HT-29 (cell line): ENCODE data around the gene PDE10A. TPM values are rescaled to one million over a fixed set of nuclear protein-coding genes. Genes with fewer than 3 reads are reported as not detected.
A peak's percentile ranks its signal among the peaks of the same experiment; 100 is the strongest.
"Not testable (repeated sequence)": the region's sequence is repeated elsewhere in the genome, so short reads cannot be mapped to it uniquely, and the experiment has no call there.

ENCODE experiments used
- DNase-seq: peaks from one replicate; pipeline ENCODE4 v3.0.0-alpha.2; 2015; ENCODE audit warnings: low spot score
- total RNA-seq: library from RNA; depleted of rRNA; stranded (reverse); fragments of >200 nt; shearing (Covaris generic); gene quantifications from 2 replicates; pipeline ENCODE4 v1.2.3, GENCODE V29; 2014

PDE10A gene
- total RNA-seq, 1 experiment from 2014 or later = 16.9 TPM

DNA sequence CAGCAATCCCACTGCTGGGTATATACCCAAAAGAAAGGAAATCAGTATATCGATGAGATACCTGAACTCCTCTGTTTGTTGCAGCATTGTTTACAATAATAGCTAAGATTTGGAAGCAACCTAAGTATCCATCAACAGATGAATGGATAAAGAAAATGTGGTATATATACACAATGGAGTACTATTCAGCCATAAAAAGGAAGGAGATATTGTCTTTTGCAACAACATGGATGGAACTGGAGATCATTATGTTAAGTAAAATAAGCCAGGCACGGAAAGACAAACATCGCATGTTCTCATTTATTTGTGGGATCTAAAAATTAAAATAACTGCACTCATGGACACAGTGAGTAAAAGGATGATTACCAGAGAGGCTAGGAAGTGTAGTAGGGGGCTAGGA lies 108.4 kb downstream of the PDE10A start:
- DNase-seq = not testable (repeated sequence)

- no peak for DNase-seq
These were observed 110.7 kb downstream of the PDE10A start for GRCh38 chr6:165552248-165552736.

DNA sequence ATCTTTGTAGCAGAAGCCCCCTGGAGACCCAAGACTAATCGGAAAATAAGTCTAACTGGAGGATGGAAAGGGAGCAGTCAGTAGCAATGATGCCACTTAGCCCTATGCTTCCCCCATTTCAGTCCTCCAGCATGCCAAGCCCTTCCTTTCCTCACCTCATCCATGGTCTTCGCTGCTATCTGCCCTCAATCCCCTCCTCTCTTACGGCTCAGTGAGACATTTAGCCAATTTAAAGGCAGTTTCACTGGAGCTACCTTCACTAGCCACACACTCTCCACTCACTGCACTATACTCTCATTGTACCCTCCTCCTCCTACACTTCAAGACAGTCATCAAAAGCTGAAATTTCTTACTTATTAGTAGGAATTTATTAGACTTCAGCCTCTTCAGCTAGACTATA lies 111.2 kb downstream of the PDE10A start:
- DNase-seq = no peak

- no peak for DNase-seq
These were observed 114.6 kb downstream of the PDE10A start for GRCh38 chr6:165548450-165548849.

DNA sequence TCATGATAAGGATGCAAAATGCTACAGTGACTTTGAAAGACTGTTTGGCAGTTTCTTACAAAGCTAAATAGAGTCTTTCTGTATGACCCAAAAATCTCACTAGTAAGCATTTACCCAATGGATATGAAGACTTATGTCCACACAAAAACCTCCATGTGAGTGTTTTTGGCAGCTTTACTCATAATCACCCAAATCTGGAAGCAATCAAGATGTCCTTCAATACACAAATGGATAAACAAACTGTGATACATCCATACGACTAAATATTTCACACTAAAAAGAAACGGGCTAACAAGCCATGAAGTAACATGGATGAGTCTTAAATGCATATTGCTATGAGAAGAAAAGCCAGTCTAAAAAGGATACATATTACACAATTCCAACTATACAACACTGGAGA lies 117.2 kb downstream of the PDE10A start:
- DNase-seq = no peak

- no peak for DNase-seq
These were observed 119.3 kb downstream of the PDE10A start for GRCh38 chr6:165543781-165544180.

DNA sequence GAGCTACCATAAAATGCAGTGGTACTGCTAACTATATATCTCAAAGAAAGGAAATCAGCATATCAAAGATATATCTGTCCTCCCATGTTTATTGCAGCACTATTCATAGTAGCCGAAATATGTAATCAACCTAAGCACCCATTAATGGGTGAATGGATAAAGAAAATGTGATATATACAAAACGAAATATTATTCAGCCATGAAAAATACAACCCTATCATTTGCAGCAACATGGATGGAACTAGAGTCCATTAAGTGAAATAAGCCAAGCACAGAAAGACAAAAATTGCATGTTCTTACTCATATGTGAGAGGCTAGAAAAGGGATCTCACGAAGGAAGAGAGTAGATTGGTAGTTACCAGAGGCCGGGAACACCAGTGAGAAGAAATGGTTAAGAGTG lies 126.1 kb downstream of the PDE10A start:
- DNase-seq = no peak

- no peak for DNase-seq
These were observed 143.7 kb downstream of the PDE10A start for GRCh38 chr6:165519316-165519715.

GRCh38 chr6:165515963-165516624 lies 146.9 kb downstream of the PDE10A start:
- peak; percentile 73 for DNase-seq

DNA sequence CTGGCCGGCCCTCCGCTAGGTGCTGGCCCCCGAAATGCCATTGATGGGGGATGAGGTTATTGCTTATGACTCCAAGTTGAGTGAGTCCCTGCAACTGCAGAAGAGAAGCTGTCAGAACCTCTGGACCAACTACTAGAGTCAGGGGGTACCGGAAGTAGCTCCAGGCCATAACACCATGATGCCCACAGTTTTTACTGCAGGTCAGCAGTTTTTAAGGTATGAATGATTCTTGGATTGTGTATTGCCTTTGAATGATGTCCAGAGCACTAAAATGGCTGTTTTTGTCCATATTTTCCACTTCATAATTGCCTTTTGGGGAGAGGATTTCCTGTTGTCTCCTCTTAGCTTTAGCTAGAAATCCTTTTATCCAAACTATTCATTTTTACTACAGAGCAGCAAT lies 148.4 kb downstream of the PDE10A start:
- DNase-seq = no peak

- no peak for DNase-seq
These were observed 151.2 kb downstream of the PDE10A start for GRCh38 chr6:165511807-165512206.

- no peak for DNase-seq
These were observed 154.6 kb downstream of the PDE10A start for GRCh38 chr6:165508321-165508869.

- DNase-seq = no peak
These were observed 156.4 kb downstream of the PDE10A start for GRCh38 chr6:165506657-165507056.

- DNase-seq = peak; percentile 17
These were observed 162.7 kb downstream of the PDE10A start for GRCh38 chr6:165500214-165500907.

GRCh38 chr6:165497472-165497871 lies 165.6 kb downstream of the PDE10A start:
- DNase-seq = no peak

- no peak for DNase-seq
These were observed 174.3 kb downstream of the PDE10A start for GRCh38 chr6:165488624-165489295.

DNA sequence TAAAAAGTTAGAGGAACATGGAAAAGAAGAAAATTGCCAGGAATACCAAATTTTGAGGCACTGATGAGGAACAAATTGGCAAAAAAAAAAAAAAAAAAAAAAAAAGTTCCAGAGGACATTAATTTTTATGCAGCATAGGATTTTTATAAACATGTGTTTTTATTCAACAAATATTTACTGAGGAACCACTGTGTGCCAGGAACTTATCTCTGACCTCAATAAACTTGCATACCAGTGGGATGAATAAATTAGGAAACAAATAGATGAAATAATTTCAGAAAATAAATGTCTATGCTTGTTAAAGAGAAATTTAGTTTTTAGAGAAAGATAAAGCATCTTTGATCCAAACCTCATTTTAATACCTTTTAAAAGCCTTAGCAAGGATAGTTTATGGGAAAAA lies 175.1 kb downstream of the PDE10A start:
- DNase-seq = no peak

GRCh38 chr6:165487347-165487746 lies 175.7 kb downstream of the PDE10A start:
- no peak for DNase-seq

- no peak for DNase-seq
These were observed 176.6 kb downstream of the PDE10A start for GRCh38 chr6:165486183-165487137.

- DNase-seq = no peak
These were observed 178.7 kb downstream of the PDE10A start for GRCh38 chr6:165484178-165484889.
